ENCODE data around the gene ATPAF1. TPM values are rescaled to one million over a fixed set of nuclear protein-coding genes. Genes with fewer than 3 reads are reported as not detected.

ATPAF1 gene
- total RNA-seq, 8 experiments from 2014 or later: 39.9 to 77.6 (median 50.8) TPM

Other genes starting within 250 kb of the ATPAF1 start
- 1 to 10 TPM in 1 of 8 experiments, under 1 TPM in 4, not detected in 3; 0.13 to 1.4 (median 0.15) TPM for gene DMBX1, start 178.5 kb downstream of the ATPAF1 start, total RNA-seq
- 1 to 10 TPM in 1 of 8 experiments, under 1 TPM in 6, not detected in 1; 0.13 to 1.4 (median 0.32) TPM for gene KNCN, start 116.7 kb downstream of the ATPAF1 start, total RNA-seq
- gene MKNK1, start 64.1 kb downstream of the ATPAF1 start, total RNA-seq: 10 to 100 TPM in 6 of 8 experiments, 1 to 10 TPM in 2; 7.0 to 34.1 (median 15.5) TPM
- 10 to 100 TPM in 2 of 8 experiments, 1 to 10 TPM in 5, under 1 TPM in 1; 0.60 to 11.3 (median 4.8) TPM for gene MOB3C, start 51.6 kb downstream of the ATPAF1 start, total RNA-seq
- gene TEX38, start 3.5 kb upstream of the ATPAF1 start, total RNA-seq: 1 to 10 TPM in 4 of 8 experiments, under 1 TPM in 4; 0.36 to 2.5 (median 1.0) TPM
- gene EFCAB14, start 50.8 kb upstream of the ATPAF1 start, total RNA-seq: 10 to 100 TPM; 14.5 to 56.9 (median 31.0) TPM
- 1 to 10 TPM in 1 of 8 experiments, under 1 TPM in 1, not detected in 6; 0.14 to 5.4 TPM for gene CYP4B1, start 130.7 kb upstream of the ATPAF1 start, total RNA-seq

Data from motor neuron (in vitro differentiated cells).